OCI-LY3 (cell line): ENCODE data around the gene ZNF774.

Source experiments
- H2AFZ ChIP-seq: fragments of 200-600, 300-600 bp; shearing (Covaris generic); 2 replicates; pipeline ENCODE4 v1.6.0; 2014; ENCODE audit warnings: antibody characterized with exemption, low read depth, low read length
- H3K27ac ChIP-seq: fragments of 200-600, 300-600 bp; sonication (generic); 2 replicates; pipeline ENCODE4 v1.5.1; 2014; ENCODE audit warnings: mild to moderate bottlenecking, low read length, moderate library complexity, mixed read lengths
- H3K27me3 ChIP-seq: fragments of 200-600, 300-600 bp; sonication (generic); 2 replicates; pipeline ENCODE4 v1.6.1; 2014; ENCODE audit warnings: low read depth, low read length, mixed read lengths
- H3K36me3 ChIP-seq: fragments of 200-600, 300-600 bp; sonication (generic); replicated peaks from 2 replicates; pipeline ENCODE3; 2014; ENCODE audit warnings: low read depth, low read length, mixed read lengths
- H3K4me1 ChIP-seq: fragments of 300-600, 200-600 bp; sonication (generic); 2 replicates; pipeline ENCODE4 v1.6.1; 2014; ENCODE audit warnings: low read length, mixed read lengths
- H3K4me2 ChIP-seq: fragments of 200-600, 300-600 bp; sonication (generic); 2 replicates; pipeline ENCODE4 v1.6.1; 2014; ENCODE audit warnings: low read length, mixed read lengths
- H3K4me3 ChIP-seq: fragments of 300-600, 200-600 bp; sonication (generic); 2 replicates; pipeline ENCODE4 v1.5.1; 2014; ENCODE audit warnings: antibody characterized with exemption, mild to moderate bottlenecking, low read length, moderate library complexity
- H3K79me2 ChIP-seq: fragments of 300-600, 200-600 bp; shearing (Covaris generic); 2 replicates; pipeline ENCODE4 v1.6.1; 2014; ENCODE audit warnings: mild to moderate bottlenecking, low read length, mixed read lengths
- H3K9ac ChIP-seq: fragments of 300-600, 200-600 bp; shearing (Covaris generic); 2 replicates; pipeline ENCODE4 v1.6.0; 2014; ENCODE audit warnings: mild to moderate bottlenecking, low read length, moderate library complexity
- H3K9me3 ChIP-seq: fragments of 200-600, 300-600 bp; shearing (Covaris generic); 2 replicates; pipeline ENCODE4 v1.6.1; 2014; ENCODE audit warnings: low read length, mixed read lengths; ENCODE audit not compliant: insufficient read depth
- H4K20me1 ChIP-seq: fragments of 200-600, 300-600 bp; sonication (generic); 2 replicates; pipeline ENCODE4 v1.6.1; 2016; ENCODE audit warnings: low read length, mixed read lengths; ENCODE audit not compliant: insufficient read depth
- EZH2phosphoT487 ChIP-seq: fragments of 200-600 bp; shearing (Covaris generic); IDR thresholded peaks from 2 replicates; pipeline ENCODE4 v1.6.1; 2018; ENCODE audit warnings: antibody characterized with exemption, mixed run types, low read depth
- TF ChIP-seq, protein P1 (sequence below): fragments of 200-600, 300-600 bp; sonication (generic); IDR thresholded peaks from 2 replicates; pipeline ENCODE4 v1.5.1; 2014; ENCODE audit warnings: antibody characterized with exemption, low read length, low read depth

ZNF774 gene

DNA sequence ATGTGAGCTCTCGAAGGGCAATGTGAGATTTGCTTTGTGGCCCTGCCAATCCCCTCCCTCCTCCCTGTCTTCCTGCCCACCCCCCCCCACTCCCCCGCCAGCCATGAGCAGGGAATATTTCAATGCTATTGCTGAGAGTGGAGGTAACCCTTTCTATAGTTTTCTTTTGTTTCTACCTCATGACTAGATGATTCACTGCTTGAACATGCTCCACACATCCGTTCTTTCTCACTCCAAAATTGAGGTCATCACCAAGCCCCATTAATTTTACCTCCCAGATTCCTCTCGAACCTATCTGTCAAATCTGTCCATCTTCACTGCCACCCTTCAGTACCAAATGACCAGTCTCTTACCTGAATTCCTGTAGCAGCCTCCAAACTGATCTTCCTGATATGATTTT is 12.2 kb downstream of the ZNF774 start:
- Histone ChIP-seq H3K9me3 (no peaks in the 10 kb centered on the region), H3K4me3 (no peak overlapping the region), H3K27me3 (no peaks in the 10 kb centered on the region), H3K9ac (no peak overlapping the region), H3K4me2 (no peak overlapping the region), H3K27ac (no peak overlapping the region), H3K36me3 (no peaks in the 10 kb centered on the region), H3K4me1 (peaks cover 9% of the 10 kb centered on the region), H3K79me2 (no peaks in the 10 kb centered on the region), H2AFZ (no peak overlapping the region), H4K20me1 (no peaks in the 10 kb centered on the region)
- TF ChIP-seq, protein P1, sequence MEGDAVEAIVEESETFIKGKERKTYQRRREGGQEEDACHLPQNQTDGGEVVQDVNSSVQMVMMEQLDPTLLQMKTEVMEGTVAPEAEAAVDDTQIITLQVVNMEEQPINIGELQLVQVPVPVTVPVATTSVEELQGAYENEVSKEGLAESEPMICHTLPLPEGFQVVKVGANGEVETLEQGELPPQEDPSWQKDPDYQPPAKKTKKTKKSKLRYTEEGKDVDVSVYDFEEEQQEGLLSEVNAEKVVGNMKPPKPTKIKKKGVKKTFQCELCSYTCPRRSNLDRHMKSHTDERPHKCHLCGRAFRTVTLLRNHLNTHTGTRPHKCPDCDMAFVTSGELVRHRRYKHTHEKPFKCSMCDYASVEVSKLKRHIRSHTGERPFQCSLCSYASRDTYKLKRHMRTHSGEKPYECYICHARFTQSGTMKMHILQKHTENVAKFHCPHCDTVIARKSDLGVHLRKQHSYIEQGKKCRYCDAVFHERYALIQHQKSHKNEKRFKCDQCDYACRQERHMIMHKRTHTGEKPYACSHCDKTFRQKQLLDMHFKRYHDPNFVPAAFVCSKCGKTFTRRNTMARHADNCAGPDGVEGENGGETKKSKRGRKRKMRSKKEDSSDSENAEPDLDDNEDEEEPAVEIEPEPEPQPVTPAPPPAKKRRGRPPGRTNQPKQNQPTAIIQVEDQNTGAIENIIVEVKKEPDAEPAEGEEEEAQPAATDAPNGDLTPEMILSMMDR: no peak
- no peak for TF ChIP-seq EZH2phosphoT487

DNA sequence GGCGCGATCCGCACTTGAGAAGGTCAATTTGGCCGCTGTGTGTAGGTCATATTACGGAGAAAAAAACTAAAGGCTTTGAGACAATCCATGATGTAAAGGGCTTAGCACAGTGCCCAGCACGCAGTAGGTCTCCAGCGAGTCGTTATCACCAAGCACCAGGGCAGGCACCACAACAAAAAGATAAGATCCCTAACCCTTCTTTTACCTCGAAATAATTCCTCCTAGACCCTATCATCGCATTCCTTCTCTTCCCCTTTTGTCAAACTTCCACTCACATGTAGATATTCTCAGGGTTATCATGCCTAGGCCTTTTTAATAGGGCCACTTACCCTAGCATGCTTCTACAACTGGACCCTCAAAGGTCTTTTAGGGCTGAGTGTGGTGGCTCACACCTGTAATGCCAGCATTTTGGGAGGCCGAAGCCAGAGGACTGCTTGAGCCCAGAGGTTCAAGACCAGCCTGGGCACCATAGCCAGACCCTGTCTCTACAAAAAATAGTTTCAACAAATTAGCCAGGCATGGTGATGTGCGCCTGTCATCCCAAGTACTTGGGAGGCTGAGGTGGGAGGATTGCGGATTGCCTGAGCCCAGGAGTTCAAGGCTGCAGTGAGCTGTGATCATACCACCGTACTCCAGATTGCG is 13.5 kb downstream of the ZNF774 start:
- peaks cover 9% of the 10 kb centered on the region for H3K4me1 ChIP-seq
- H3K9me3 ChIP-seq: no peaks in the 10 kb centered on the region
- H2AFZ ChIP-seq: no peak overlapping the region
- H3K4me2 ChIP-seq: no peak overlapping the region
- no peaks in the 10 kb centered on the region for H4K20me1 ChIP-seq
- H3K36me3 ChIP-seq: no peaks in the 10 kb centered on the region
- no peak overlapping the region for H3K9ac ChIP-seq
- no peak overlapping the region for H3K27ac ChIP-seq
- H3K79me2 ChIP-seq: no peaks in the 10 kb centered on the region
- no peak for TF ChIP-seq EZH2phosphoT487
- TF ChIP-seq, protein P1: no peak
- H3K4me3 ChIP-seq: no peak overlapping the region
- H3K27me3 ChIP-seq: no peaks in the 10 kb centered on the region

DNA sequence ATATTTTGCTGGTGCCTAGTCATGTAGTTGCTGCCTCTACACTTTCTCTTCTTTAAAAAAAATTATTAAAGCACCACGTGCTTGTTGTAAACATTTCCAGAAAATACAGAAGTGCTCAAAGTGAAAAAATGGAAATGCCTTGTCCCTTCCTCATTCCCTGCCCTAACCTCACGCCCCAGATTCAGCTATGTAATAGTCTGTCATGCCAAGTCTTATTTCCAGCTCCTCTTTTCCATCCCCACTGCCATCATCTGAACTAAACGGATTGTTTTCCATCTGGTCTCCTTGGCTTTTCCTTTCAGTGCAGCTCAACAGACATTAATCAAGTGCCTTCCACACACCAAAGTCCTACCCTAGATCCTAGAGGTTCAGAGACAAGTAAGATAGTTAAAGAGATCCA is 15.5 kb downstream of the ZNF774 start:
- no peak overlapping the region for H3K27ac ChIP-seq
- TF ChIP-seq, protein P1: no peak
- TF ChIP-seq EZH2phosphoT487: no peak
- H2AFZ ChIP-seq: no peak overlapping the region

DNA sequence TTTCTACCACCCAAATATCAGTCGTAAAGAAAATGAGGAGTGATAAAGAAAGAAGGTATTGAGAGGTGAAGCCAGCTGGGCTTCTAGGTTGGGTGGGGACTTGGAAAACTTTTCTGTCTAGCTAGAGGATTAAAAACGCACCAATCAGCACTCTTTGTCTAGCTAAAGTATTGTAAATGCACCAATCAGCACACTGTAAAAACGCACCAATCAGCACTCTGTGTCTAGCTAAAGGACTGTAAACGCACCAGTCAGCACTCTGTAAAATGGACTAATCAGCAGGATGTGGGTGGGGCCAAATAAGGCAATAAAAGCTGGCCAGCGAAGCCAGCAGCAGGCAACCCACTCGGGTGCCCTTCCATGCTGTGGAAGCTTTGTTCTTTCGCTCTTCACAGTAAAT is 23.0 kb downstream of the ZNF774 start:
- no peak overlapping the region for H3K4me2 ChIP-seq
- no peaks in the 10 kb centered on the region for H4K20me1 ChIP-seq
- no peak overlapping the region for H2AFZ ChIP-seq
- TF ChIP-seq, protein P1: no peak
- no peak for TF ChIP-seq EZH2phosphoT487
- no peaks in the 10 kb centered on the region for H3K4me1 ChIP-seq
- H3K27me3 ChIP-seq: no peaks in the 10 kb centered on the region
- no peaks in the 10 kb centered on the region for H3K36me3 ChIP-seq
- no peak overlapping the region for H3K4me3 ChIP-seq
- no peak overlapping the region for H3K9ac ChIP-seq
- no peak overlapping the region for H3K27ac ChIP-seq
- 0 out of 2 replicates have a peak, but pooled peaks cover 4% of the 10 kb centered on the region for H3K9me3 ChIP-seq
- no peaks in the 10 kb centered on the region for H3K79me2 ChIP-seq

More for the DNA sequence above, 15.5 kb downstream of the ZNF774 start:
- H3K27me3 ChIP-seq: no peaks in the 10 kb centered on the region
- no peaks in the 10 kb centered on the region for H3K9me3 ChIP-seq
- no peak overlapping the region for H3K4me2 ChIP-seq
- H3K79me2 ChIP-seq: no peaks in the 10 kb centered on the region
- no peak overlapping the region for H3K9ac ChIP-seq
- H4K20me1 ChIP-seq: no peaks in the 10 kb centered on the region
- no peak overlapping the region for H3K4me3 ChIP-seq
- H3K36me3 ChIP-seq: no peaks in the 10 kb centered on the region
- no peaks in the 10 kb centered on the region for H3K4me1 ChIP-seq
